CD4-positive, alpha-beta T cell treated with Interleukin-15 for 4 hours (primary cell): ENCODE results near the gene WNK1.
"Not testable (repeated sequence)": the region's sequence is repeated elsewhere in the genome, so short reads cannot be mapped to it uniquely, and the experiment has no call there.

Experiments used
- DNase-seq: peaks from one replicate; pipeline ENCODE4 v3.0.0-alpha.2; 2020; ENCODE audit warnings: low spot score

WNK1 gene

DNA sequence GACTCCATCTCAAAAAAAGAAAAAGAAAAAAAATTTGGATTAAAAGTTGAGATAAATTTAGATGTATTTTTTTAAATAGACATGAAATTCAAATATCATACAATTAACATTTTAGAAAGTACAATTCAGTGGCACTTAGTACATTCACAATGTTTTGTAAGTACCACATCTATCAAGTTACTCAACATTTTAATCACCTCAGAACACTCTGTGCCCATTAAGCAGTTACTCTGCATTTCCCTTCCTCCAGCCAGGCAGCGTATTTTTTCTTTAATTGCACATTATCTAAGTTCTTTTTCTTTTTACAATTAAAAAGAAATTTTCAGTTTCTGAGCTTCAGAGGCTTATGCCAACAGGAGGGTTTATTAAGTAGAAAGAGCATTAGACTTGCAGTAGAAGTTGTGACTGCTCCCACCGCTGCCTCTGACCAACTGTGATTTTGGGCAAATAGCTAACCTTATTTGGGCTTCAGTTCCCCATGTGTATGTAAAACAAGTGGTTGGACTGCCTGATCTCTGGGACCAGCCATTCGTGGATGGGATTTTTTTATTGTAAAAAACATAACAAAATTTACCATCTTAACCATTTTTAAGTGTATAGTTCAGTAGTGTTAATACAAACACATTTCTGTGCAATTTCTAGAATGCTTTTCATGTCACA, 65.7 kb downstream of the WNK1 start:
- no peak for DNase-seq

DNA sequence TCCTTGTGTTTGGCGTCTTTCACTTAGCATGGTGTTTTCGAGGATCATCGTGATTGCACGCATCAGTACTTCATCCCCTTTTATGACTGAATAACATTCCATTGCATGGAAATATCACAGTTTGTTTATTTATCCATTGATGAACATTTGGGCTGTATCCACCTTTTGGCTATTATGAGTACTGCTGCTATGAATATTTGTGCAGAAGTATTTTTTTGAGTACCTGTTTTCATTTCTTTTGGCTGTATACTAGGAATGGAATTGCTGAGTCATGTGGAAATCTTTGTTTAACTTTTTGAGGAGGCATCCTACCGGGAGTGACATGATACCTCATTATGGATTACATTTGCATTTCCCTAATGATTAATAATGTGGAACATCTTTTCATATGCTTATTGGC, 66.4 kb downstream of the WNK1 start:
- no peak for DNase-seq

DNA sequence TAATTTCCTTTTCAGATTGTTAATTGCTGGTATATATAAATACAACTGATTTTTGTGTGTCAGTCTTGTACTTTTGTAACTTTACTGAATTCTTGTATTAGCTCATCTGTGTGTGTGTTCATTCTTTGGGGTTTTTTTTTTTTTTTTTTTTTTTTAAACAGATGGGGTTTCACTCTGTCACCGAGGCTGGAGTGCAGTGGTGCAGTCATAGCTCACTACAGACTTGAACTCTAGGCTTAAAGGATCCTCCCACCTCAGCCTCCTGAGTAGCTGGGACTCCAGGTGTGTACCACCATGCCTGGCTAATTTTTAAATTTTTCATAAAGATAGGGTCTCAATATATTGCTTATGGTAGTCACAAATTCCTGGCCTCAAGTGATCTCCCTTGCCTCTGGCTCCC, 68.0 kb downstream of the WNK1 start:
- no peak for DNase-seq

DNA sequence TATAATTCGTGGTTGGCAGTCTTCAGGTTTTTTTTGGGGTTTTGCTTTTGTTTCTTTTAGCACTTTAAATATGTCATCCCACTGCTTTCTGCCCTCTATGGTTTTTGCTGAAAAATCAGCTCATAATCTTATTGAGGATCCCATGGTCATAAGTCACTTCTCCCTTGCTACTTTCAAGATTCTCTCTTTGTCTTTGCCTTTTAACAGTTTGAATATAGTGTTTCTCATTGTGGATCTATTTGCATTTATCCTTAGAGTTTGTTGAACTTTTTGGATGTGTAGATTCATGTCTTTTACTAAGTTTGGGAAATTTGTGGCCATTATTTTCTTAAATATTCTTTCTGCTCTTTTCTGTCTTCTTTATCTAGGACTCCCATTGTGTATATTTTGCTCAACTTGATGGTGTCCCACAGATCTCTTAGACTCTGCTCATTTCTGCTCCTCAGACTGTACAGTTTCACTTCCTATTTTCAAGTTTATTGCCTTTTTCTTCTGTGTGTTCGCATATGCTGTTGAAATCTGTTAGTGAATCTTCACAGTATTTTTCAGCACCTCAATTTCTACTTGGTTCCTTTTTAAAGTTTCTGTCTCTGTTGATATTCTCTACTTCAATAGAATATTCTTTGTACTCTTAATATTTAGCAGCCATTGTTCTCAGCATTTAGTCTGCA, 70.8 kb downstream of the WNK1 start:
- no peak for DNase-seq

DNA sequence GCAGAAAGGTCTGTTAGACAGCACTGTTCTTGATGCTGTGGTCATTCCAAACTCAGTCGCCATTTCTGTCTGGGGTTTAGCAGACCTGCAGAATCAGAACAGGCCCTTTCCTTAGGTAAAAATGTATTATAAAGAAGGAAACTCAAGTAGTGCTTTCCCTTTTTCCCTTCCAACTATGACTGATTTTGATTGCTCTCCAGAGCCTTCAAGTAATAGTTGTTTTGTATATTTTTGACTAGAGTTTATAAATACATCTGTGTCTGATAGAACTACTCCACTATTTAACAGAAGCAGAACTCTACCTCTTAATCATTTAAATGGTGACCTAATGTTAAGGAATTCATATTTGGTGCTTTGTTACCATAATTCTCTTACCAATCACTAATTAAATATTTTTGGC, 74.0 kb downstream of the WNK1 start:
- no peak for DNase-seq

DNA sequence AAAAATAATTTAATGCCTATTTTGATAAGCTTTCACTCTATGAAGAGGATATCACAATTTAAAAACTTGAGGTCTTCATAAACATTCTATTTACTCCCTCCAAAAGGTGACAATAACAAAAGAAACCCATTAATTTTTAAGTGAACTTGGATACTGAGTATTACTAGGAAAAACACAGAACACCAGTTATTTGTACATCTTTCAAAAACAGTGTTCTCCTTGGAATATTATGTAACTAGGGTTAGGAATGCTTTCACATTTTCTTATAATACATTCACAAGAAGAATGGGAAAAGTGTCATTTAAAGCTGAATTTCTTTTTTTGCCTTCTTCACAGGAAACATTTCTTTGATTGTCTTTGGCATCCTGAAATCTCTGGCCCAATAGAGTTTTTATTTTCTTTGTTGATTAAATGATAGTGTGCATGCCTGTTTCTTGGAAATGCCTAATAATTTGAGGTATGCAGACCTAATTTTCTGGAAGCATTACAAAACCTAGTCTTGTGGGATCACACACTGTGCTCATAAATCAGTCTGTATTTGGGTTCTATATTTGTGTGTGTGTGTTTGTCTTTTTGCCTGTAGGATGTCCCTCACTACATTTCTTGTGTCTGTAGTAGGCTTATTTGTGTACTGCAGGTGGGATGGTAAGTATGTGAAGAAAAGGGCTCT, 76.5 kb downstream of the WNK1 start:
- DNase-seq, result no peak

DNA sequence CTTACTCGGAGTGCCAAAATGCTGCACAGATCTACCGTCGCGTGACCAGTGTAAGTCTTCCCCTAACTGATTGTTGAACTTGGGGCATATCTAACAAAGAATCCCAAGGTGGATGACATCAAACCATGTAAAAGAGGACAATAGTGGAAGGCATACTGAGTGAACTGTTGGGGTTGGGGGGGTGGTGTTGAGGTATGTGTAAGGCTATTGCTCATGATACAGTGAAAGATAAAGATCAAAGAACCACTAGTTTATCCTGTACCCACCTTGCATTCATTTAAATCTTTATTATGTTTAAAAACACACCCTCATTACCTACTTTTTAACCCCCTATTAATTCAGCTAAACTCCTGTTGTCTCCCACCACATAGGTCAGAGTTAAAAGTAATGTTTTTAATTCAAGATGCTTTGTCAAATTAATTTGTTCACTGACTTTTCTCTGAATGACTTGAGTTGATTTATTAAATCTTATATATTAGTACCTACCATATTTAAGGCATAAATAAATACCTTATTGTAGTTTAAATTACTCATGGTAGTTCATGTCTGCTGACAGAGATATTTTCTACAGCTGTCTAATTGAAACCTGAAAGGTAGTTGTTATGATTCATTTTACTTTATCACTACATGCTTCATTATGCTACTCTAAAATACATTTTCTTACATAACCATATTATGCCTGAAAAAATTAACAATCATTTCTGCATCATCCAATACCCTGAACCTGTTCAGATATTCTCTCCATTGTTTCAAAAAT, 77.9 kb downstream of the WNK1 start:
- DNase-seq, result no peak

DNA sequence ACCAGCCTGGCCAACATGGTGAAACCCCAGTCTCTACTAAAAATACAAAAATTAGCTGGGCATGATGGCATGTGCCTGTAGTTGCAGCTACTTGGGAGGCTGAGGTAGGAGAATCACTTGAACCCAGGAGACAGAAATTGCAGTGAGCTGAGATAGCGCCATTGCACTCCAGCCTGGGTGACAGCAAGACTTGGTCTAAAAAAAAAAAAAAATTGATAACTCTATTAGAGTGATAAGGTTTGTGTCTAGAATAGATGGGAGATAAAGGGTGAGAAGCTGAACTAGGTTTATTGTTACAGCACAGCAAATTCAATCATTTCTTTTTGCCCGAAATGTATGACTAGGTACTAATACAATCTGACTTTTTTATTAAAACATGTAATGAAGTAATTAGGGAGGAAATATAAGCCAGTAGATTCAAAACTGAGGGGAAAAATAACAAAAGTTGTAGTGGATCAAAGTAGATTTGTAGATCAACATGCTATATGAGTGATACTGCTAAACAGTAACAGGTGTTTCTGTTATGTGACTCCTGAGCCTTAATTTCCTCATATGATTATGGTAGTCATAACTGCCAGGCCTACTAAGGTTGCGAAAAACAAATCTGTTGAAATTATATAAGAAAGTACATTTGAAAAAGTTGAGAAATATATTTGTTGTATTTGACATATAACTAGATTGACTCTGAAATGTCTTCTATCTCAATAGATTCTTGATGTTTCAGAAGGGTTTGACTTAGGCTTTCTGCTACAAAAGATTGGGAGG, 83.6 kb downstream of the WNK1 start:
- DNase-seq, result no peak

DNA sequence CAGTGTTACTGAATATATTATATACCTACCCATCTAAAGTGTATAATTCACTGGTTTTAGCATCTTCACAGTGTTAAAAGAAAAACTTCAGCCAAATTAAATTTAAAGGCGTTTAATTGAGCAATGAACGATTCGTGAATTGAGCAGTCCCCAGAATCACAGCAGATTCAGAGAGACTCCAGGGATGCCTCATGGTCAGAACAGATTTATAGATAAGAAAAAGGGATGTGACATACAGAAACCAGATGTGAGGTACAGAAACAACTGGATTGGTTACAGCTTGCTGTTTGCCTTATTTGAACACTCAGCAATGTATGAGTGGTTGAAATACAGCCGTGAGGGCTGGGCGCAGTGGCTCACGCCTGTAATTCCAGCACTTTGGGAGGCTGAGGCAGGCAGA, 84.6 kb downstream of the WNK1 start:
- DNase-seq, result no peak

DNA sequence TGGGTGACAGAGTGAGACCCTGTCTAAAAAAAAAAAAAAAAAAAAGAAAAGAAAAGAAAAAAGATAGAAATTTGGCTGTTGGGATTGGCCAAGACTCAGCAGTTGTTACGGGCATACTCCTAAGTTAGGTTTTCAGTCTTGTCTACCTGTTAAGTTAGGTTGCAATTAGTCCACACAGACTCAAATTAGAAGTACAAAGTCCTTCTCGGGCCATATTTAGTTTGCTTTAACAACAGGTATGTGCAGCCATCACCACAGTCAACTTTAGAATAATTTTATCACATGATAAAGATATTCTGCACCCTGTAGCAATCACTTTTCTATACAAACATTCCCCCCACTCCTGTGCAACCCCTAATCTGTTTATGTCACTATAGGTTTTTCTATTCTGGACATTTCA, 85.2 kb downstream of the WNK1 start:
- no peak for DNase-seq

DNA sequence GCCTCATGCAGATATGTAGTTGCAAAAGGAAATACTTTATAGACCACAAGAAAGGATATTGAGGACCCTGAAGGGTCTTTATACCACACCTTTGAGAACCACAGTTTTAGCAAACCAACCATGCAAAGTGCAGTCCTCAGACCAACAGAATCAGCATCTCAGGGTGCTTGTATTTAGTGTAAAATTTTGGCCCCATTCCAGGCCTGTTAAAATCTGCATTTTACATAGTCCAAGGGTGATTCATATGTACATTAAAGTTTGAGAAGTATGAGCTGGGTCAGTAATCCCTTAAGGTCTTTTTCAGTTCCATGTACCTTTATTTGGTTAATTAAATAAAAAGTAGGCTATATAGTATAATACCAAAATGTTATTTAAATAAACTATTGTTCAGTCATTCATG, 91.2 kb downstream of the WNK1 start:
- DNase-seq, result no peak

DNA sequence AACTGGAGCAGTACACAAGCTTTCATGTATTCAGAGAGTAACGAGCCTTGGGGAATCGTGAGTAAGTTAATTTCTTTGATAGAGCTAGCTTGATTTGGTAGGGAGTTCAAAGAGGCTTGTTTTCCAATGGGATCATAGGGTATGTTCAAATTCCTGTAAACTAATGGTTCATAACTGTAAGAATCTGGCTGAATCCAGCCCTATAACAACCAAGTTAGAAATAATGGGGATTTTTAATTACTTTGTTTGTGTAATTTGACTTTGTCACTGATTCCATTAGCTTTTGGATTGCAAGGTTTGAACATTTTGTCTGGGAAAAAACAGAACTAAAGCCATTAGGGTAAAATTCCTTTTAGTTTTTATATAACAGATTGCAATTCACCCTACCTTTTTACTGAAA, 94.0 kb downstream of the WNK1 start:
- no peak for DNase-seq

DNA sequence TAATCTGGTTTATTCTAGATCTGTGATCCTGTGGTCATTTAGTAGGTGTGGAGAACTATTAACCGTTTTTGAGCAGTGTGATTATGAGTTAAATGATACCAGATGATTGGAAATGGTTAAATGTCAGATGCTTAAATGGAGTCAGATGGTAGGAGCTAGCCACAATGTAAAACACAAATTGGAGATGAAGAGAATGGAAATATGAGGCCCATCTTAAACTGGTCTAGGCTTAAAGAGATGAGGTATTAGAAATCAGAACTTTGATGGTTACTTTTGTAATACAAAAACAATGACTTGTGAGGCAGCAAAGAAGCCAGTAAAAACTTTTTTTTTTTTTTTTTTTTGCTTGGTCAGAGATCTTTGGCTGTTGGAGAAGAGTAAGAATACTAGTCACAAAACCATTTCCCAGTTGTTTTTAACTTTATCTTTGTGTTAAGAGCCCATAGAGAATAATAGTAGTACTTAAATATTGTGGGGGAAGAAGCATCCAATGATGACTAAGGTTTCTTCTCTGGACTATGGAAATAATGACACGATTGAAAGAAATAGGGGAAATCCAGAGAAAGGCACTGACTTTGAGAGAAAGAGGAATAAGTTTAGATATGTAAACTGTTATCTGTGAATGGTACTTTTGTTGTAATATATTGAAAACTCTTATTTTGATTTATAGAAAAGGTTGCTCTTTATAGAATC, 95.9 kb downstream of the WNK1 start:
- DNase-seq, result no peak

DNA sequence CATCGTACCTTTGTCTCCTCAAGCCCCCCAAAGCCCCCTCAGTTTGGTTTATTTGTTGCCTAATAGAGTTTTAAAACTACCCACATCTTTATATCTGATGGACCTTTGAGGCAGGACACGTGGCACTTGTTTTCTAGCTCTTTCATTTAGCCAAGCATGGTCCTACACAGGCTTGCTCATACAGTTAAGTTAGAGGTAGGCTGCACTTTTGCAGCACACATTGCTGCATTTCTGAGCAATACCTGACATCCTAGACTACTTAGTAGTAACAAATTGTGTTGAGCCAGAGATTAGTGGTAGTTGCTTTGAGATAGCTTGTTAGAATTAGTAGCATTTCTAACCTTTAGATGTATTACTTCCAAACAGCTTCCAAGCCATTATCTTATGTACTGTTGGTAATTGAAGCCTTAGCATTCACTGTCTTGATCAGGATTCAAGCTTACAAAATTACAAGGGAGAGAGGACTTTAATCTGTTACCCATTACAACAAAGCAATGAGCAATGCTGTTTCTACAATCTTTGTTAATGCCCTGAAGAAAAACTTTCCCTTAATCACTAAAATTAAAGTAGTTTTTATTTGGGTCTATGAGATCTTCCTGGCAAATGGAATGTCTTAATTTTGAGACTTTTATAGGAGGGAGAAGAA, 96.6 kb downstream of the WNK1 start:
- no peak for DNase-seq

DNA sequence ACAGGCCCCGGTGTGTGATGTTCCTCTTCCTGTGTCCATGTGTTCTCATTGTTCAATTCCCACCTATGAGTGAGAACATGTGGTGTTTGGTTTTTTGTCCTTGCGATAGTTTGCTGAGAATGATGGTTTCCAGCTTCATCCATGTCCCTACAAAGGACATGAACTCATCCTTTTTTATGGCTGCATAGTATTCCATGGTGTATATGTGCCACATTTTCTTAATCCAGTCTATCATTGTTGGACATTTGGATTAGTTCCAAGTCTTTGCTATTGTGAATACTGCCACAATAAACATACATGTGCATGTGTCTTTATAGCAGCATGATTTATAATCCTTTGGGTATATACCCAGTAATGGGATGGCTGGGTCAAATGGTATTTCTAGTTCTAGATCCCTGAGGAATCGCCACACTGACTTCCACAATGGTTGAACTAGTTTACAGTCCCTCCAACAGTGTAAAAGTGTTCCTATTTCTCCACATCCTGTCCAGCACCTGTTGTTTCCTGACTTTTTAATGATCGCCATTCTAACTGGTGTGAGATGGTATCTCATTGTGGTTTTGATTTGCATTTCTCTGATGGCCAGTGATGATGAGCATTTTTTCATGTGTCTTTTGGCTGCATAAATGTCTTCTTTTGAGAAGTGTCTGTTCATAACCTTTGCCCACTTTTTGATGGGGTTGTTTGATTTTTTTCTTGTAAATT, 97.5 kb downstream of the WNK1 start:
- DNase-seq, result not testable (repeated sequence)

DNA sequence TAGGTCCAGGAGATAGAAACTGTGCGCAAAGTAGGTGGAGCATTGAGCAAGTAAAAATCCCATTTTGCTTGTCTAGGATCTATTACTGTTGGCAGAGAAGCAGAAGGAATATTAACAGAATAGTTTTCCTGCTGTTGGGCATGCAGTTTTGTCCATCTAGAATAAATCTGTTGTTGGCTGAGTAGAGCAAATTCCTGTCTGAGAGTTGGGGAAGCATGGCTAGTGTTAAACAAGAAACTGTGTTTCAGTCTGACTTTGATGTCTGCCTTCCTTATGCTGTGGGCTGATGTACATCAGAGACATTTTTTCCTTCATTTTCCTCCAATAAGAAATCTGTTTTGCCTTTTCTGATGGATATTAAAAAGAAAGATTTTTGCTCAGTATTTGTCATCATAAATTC, 99.0 kb downstream of the WNK1 start:
- no peak for DNase-seq

DNA sequence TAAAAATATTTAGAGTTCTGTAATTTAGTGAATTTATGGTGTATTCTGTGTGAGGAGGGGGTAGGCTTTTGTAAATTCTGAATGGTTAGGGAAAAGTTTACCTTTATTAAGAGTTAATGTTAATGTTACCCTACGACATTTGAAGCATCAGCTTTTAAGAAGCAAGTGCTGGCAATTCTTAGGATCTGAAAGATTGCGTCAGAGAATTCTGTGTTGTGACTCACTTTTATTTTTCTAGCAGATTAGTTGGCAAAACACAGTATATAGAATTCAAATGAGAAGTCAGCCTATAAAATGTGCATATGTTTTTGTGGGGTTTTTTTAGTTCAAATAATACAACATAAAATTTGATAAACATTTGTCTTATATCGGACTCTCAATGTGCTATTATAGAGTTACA, 99.5 kb downstream of the WNK1 start:
- no peak for DNase-seq

DNA sequence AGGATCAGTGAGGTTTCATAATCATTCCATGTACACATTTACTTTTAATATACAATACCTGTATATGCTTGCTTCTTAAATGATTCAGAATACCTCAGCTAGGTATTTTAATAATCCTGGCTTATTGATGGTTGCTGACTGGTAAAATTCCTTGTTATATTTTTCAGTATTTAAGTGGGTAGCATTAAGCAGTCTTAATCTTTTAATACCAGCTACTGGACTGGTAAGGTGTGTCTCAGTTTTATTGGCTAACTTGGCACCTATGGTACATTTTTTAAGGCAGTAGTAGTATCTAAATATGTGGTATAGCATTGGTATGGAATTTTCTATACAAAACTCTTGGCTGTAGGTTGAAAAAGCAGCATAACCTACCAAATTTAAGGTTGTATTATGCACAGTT, 100.5 kb downstream of the WNK1 start:
- no peak for DNase-seq

DNA sequence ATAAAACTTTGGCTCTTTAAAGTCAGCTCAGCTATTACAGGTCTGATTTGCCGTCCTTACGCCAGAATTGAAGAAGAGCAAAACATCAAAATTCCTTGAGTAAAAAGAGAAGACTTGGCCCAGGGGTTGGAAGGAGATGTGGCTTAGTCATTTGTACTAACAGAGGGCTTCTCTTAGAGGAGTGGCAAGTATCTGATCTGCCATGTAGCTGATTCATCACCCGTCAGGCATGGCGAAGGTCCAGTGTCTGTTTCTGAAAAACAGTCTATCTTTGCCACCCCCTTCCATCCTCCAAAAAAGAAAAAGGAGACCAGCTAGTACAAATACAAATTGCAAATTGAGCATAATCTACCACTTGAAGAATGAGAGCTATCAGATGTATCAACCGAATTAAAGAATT, 105.2 kb downstream of the WNK1 start:
- no peak for DNase-seq

DNA sequence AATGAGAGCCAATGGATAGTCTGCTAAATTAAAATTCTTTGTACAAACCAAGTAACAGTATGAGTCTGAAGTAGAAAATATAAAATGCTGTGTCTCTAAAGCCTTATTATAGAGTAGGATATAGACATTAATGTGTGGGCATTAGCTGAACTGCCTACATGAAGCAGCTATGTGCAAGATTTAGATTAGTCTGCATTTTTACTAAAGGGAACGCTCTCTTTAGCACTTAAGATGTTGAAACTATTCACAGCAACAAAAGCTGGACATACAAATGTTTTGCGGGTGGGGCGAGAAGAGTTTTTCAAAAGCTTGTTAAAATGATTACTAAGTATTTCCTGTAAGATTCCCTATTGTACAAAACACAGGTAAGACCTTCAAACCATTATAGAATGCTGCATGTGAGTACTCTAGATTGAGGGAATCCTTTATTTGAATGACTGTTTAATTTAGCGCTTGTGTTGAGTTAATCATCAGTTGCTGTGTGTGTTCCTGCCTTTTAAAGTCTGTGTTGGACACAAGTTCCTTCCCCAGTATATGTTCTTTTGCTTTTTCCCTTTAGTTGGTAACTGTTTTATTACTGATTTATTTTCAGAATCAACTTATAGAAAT, 110.0 kb downstream of the WNK1 start:
- DNase-seq, result no peak
